ENCODE data around the gene SMPX.
A peak's percentile ranks its signal among the peaks of the same experiment; 100 is the strongest.

SMPX gene

DNA sequence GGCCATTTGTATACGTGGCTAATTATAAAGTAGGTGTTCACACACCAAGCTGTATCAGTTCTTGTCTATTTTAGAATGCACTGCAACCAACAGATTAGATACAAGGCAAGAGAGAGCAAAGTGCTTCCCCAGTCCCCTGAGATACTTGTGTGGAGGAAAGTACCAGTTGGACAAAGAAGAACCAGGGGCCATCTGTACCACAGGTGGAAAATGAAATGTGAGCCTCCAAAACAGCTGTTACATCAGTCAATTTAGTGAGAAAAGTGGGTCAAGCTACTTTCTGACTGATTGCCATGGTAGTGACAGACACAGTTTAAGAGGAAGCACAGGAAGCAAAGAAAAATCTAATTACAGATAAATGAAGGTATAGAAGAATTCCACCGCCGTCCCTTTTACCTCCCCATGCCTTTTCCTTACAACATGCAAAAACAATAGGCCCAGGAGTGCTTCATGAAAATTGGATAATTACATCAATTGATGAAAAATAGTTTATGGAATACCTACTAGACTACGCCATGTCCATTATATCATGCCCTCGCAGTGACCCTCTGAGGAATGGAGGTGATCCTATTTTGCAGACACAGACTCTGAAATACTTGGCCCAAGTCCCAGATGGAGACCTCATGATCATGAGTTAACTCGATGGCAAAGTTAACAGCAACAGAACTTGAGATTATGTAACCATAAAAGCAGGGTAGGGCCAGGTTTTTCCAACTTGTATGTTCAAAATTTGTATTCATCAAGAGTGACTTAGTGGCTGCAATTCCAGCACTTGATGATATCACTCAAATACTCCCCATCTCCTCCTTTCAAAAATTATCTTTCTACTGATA lies 15.8 kb downstream of the SMPX start:
- peak in 1 of 2 experiments; percentile 24 for DNase-seq

DNA sequence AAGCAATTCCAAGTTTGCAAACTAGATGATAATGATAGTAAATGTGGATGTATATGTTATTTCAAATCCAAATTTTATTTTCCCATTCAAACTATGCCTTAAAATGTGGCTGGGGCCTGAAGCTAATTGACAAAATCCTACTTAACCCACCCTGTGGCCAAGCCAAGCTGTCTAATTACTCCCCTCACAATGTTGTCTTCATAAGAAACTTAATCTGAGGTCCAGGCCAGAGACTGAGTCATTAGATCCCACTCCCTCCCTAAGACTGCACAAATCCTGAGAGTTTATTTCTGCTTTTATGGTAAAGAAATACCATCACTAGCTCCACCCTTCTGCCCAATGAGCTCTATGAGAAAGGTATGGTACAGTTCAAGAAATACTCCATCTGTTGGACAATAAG lies 16.6 kb downstream of the SMPX start:
- DNase-seq: no peak

DNA sequence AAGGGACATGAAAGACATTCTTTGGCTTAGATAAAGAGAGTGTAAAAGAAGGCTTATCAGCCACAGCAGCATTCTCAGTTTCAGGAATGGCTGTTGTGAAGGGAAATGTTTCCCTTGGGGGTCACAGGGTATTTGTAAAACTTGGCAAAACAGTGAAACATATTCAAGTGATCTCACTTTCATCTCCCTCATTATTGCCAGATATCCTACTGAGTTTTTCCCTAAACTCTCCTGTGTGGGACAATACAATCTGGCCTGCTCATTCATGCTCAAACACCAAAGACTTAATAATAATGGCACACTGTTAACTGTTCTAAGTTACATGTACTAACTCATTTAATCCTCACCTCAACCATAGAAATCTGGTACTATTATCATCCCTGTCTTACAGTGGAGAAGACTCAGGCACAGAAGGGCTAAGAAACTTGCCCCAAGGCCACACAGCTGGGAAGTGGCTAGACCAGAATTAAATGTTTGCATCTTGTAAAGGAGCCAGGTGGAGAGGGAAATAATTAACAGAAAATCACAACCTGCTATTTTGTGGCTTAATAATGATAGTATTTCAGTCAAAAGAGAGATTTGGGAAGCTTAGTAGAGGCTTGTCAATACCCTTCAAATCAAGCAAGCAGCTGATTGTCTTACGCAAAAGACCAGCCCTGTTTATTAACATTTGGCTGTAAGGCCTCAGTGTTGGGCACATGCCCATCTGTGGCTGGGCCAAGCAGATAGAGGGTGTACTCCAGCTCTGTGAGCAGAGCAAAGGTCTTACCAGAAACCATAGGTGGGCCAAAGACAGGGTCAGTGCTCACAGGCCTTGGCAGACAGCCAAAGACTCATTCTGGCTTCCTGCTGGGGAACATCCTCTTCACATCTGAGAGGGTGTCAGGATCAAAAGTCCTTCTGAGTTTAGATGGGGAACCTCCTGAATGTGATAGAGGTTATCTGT lies 17.3 kb downstream of the SMPX start:
- peak in 1 of 2 experiments; percentile 77 for DNase-seq

DNA sequence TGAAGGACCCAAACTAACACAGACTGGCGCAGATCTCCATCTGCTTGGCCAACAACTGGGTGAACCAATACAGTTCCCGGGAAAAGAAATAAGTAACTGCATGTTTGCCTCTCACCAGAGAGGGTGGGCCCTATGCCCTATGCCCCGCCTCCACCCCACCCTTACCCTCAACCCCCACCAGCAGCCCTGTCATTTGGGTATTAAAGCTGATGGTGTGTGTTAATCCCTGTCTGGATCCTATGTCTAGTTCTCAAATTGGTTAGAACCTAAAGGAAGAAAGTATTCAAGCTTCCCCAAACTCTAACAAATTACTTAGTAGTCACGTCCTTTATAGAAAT lies 19.0 kb downstream of the SMPX start:
- no peak for DNase-seq

DNA sequence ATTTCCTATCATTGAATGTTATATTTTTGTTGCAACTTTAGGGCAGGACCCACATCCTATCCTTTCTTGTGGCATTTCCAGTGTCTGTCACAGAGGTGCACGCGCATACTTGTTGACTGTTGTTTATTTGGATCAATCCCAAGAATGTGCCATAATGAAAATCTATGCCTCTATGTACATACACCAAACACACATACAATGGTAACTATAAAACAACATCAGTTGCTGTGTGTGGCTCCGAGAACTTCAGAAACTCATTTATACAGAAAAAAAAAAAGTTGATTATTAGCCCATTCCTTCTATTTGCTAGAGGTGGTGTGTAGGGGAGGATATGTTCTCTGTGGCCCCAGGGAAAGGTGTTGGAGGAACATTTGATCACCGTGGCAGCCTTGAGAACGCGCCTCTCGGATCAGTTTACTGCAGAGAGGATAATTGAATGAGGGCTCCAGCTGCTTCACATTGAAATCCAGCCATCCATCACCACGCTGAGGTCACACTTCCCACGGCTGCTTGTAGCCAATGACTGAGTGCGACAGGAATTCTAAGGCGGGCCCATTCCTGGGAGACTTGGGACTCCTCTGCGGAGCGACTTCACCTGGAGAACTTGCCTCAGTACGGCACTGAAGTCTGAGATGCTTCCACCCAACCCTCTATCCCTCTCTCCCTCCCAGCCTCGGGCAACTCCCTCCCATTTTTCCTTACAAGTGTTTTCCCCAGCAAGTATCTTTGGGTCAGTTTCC lies 19.5 kb downstream of the SMPX start:
- no peak for DNase-seq

DNA sequence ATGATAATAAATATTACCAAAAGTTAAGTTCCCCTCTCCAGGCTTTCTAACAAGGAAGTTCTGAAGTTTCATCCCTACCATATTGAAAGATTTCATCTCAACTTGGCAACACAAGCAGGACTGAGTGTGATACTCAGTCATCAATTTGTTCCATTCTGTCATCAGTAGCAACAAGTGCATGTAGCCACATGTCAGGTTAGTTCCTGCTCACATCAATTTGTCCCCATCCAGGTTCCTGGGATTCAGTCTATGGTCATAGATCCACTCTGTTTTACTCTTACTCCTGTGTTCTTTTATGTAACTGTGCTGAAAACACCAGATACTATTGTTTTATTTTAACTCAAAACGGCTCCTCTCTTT lies 22.2 kb downstream of the SMPX start:
- DNase-seq: no peak

DNA sequence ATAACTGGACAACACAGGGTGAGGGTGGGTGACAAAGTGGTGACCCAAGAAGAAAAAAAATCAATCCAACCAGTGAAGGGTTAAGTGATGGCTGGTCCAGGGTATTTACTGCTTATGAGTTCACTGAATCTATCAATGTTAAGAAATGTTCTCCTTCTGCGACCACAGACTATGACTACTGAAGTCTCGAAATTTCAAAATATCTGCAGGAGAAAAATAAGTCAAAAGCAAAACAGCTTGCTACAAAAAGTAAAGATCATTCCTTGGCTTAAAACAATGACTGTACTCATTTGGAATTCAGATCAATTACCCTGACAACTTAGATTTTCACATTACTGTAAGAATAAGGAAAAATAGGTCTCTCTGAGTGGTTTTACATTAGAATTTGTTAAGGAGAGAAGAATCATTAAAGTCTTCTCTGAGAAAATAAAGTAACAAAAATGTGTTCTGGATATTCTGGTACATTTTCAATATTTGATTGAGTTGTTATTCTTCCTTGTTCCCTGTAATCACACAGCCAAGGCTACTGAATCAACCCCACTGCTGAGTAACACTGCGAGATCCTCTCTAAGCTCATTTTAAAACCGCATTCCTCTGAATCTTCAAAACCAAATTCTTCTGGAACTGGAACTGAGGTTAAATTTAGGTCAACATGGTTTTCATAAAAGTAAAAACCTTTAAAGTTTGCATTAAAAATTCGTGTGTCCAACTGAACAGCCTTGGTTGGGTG lies 22.7 kb downstream of the SMPX start:
- DNase-seq: no peak

DNA sequence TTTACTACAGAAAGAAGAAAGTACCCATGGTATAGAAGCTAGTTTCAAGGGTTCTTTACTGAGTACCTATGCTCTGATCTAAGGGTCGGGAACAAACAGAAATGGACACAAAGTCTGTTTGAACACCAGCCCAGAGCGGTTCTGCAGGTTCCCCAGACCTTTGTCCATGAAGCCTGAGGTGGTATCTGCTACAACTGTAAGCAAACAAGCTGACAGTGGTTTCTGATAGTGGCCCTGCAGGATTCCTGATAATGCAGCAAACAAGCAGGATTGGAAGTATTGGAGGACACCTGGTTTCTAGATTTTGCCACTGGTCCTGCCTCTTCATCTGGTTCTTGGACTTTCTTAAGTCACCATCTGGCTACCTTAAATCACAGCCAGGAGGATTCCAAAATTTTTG lies 23.7 kb downstream of the SMPX start:
- no peak for DNase-seq

DNA sequence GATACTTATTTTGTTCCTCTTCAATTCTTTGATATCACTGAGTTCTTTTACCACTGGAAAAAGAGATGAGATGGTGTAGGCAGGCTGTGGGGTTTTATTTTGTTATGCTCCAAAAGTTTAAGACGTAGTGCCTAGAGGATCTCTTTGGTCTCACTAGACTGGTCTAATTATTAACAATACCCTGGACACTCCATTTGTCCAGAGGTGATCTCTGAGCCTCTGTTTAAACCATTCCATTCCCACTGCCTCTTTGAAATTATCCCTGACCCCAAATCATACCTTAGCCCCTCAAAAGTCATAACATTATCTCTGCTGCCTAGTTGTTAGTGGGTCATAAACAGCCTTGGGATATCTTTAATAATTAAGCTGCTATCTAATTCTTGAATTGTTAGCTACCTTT lies 24.2 kb downstream of the SMPX start:
- DNase-seq: no peak

DNA sequence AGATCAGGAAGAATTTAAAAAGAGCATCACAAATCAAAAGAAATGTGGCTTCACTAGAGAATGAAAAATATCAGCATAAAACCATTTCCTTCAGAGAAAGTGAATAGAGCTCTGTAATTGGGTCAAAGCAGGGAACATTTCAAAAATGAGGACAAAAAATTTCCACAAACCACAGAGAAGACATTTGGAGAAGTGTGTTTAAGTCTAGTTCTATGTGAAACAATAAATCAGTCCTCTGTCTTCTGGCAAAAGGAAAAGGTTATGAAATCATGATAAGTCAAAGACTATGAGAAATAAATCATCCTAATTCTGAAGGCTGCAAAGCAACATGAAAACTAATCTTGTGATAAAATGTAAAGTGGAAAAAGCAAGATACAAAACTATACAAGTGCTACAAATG lies 27.9 kb downstream of the SMPX start:
- DNase-seq: no peak

DNA sequence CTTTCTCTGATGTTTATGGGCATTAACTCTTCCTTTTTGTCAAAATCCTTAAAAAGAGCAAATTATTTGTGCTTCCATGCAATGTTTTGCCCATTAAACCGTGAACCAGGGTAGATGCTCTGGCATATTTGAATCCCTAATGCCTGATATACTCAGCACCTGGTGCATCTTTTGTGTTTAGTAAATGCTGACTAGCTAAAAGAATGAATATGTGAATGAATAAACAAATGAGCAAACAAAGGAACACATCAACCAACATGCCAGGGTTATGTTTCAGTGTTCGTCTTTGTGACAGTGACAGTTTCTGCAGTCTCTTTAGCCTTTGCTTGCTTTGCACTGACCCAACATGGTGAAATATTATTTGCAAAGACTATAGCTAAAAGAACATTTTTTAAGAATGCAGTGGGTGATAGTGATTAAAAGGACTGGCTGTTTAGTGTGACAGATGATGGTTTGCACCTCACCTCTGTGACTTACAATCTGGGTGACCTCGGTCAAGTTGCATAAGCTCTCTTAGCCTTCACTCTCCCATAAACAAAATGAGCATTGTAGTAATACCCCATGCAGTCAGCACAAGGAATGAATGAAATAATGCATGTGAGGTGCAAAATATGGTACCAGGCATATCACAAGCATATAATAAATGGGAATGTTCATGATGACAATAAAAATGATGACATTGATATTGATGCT lies 29.5 kb downstream of the SMPX start:
- DNase-seq: no peak

DNA sequence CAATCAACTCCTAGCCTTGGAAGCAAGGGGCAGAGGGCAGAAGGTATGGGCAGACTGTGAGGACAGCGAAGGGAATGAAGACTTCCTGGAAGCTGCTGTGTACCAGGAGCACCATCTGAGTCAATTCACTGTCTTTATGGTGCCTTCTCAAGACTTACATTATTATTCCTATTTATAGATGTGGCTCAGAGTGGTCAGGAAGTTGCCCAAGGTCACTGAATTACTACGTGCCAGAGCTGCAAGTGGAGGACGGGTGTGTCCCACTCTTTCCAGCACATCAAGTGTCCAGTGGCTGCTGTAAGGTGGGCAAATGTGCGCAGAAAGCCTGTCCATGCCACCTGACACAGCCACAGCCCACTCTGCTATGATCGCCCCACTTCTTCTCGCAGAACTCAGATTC lies 32.0 kb downstream of the SMPX start:
- no peak for DNase-seq

DNA sequence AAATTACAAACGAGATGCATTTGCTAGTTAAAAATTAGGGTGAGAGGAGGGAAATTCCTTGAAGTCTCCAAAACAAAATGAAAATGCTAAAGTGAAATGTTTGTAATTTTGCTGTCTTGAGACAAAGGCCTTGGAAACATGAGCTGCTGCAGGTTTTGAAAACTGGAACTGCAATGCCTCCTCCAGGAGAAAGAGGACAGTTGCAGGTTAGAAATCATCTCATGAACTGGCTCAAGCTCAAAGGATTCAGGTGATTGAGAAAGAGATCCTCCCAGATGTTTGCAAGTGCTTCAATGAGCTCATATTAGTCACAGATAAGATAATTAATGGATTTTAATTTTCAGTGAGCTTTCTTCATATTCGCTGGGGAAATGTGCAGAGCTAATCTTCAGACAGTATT lies 32.4 kb downstream of the SMPX start:
- peak; percentile 43 to 64 for DNase-seq

DNA sequence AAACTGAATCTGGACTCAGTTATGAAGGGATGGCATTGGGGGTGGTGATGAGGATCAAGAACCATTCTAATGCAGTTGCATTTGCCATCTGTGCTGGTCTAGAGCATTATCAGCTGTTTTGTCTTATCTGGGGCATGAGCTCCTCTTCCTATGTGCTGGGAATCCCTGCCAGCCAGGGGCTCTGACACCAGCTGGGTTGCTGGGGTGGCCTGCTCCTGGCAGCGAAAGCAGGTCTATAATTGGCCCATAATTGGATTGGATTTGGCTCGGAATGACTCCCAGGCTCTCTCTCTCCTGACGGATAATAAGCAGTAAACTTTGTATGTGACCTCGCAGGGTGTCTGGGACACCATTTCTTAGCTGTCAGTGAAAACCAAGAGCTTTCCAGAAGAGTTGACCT lies 34.1 kb downstream of the SMPX start:
- peak; percentile 3 to 73 for DNase-seq

DNA sequence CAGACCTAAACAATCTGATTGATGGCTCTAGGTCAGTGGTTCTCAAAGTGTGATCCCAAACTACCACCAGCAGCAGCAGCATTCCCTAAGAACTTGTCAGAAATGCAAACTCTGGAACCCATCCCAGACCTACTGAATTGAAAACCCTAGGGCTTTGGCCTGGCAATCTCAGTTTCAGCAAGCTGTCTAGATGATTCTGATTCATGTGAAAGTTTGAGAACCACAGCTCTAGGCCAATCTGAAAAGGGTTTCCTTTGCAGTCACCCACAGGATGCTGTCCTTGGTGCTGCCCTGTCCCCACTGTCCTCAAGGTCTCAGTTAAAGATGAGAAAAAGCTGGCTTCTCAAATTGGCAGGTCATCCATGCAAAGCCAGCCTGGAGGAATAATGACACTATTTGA lies 34.8 kb downstream of the SMPX start:
- peak in 1 of 2 experiments; percentile 58 for DNase-seq

DNA sequence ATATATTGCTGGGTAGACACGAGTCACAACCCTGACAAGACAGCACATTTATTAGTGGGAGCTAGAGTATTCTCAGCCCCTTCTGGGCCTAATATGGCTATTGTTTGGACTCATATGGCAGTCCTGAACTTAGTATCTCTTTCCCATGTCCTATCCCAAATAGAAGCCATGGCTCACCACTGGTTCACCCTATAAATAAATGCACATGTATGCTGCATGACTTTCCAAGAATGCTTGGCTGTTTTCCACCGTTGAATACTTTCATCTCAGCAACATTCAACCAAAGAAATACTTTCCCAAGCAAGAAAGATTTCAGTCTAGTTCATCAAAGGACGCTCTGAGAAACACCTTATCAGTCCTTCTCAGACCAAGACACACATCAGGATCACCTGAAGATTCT lies 36.7 kb downstream of the SMPX start:
- DNase-seq: no peak

DNA sequence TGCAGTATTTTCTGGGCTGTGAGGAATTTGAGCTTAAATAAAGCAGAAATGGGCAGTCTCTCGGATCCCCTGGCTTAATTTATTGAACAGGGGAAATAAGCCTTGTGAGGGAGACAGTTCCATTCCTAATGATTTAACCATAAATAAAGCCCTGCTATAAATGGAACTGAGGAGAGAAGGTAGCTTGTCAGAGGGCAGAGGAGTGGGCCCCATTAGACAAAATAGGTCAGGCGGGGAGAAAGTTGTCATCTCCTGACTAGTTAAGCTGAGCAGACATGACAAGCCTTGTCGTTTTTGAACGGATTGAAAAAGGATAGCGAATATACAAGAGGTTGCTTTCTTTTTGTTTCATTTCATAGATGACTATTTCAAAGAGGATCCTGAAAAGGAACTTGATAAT lies 39.3 kb downstream of the SMPX start:
- no peak for DNase-seq

DNA sequence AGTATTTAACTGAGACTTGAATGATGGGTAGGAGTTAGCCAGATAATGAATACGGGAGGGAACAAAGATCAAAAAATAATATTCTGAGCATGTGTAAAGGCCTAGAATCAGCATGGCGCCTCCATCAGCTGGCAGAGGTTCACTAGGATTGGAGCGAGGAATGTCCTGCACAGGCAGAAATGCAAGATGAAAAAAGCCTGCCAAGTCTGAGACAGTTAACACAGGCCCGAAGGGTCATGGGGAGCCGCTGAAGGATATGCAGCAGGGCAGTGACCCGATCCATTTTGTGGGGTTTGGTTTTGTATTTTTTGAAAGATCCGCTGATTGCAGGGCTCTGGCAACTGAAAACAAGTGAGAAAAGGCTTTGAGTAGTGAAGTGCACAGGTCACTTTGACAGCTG lies 40.1 kb downstream of the SMPX start:
- DNase-seq: no peak

DNA sequence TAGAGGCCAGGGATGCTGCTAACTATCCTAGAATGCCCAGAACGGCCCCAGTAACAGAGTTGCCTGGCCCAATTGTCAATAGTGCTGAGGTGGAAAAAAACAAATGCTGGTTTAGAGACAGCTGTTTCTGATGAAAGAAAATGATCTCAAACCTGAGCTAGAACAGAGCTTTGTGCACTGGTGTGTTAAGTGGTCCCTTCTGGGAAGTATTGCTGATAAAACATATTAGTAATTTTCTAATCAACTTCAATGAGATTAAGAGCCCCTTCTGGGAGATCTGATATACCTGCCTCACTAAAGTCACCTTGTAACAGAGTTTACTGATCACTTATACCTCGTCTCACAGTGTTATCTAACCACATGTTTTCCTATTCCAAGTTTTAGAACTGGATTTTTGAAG lies 42.1 kb downstream of the SMPX start:
- no peak for DNase-seq

DNA sequence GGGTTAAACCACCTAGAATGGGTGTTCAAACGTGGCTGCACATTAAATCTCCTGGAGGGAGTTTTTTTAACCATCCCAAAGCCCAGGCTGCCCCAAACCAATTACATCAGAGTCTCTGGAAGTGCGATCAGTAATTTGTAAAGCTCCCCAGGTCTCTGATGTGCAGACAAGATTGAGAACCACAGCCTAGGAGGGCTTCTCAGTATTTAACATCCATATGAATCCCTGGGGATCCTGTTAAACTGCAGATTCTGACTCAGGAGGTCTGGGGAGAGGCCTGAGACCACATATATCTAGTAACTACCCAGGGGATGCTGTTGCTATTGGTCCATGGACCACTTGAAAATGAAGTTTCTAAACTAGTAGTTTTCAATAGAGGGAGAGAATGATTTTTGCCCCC lies 42.6 kb downstream of the SMPX start:
- DNase-seq: no peak

DNA sequence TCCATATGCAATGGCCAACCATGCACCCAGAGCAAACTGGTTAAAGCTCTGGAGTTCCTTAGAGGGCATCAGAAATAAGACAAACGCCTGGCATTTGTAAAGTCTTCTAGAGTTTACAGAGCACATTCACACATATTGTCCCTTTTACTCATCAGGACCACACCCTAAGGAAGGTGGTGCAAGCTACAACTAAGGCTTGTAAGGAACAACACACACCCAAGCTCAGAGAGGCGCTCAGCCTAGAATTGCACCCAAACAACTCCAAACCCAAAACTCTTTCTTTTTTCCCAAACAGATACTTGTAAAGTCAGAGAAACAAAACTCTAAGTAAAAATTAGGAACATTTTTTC lies 46.1 kb downstream of the SMPX start:
- no peak for DNase-seq

DNA sequence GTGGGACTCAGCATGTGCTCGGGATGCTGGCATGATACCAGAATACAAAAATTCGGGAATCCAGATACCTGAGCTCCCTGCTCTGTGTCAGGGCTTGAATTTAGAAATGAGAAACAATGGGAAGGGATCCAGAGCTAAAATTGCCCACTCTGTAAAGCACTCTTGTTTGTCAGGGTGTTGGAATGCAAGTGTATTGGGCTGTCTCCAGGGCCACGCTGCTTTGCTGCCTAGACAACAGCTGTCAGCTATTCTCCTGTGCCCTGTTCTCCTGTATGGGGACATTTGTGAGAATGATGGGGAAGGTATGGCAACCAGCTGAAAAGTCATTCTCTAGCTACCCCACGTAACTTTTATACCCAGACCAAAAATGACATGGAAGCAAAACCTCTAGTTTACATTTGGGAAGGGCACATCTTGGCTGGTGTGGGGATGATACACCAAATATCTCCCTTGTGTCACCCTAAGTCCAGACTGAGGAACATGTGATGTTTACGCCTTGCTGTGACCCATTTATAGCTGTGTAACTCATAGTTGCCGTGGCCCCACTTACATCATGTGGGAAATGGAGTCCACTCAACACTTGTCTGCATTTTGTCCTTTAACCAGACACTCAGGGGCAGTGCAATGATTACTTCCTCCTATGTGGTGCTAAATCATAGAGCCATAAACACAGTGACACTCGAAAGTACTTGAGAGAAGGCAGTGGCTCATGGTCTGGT lies 46.6 kb downstream of the SMPX start:
- peak in 1 of 2 experiments; percentile 3 for DNase-seq
